ENCODE measurements around the gene ASB10.

ASB10 gene

DNA sequence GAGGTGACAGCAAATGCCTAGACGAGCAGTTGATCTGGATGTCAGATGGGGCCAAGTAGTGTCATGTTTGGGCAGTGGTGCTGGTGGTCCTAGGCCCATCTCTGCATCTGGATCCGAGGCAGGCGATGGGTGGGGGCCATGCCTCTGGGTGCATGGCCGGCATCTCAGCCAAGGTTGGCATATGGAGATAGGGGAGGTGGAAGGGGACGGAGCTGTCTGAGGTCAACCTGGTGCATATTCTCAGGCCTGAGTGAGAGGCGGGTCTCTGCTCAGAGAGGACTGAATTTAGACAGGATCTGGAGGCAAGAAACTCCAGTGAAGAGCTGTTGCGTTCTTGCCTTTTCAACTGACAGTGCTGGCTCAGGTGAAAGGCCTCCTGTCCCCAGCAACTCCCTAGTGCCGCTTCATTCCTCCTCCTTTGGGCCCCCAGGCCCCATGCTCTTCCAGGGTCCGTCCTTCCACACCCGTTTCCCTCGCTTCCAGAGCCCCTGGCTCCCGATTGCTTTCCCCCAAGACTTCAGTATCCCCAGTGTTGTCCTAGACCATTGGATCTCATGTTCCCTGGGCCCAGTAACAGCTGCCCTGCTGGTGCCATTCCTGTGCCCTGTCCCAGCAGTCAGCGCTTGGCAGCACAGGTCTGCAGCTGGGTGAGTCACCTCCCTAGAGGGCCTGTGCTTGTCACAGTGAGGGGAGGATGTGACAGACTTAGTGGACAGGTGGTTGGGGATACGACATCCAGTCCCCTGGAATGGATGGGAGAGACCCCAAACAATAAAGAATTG, 52.1 kb downstream of the ASB10 start:
- no peak for DNase-seq

- no peak for DNase-seq
Measured at GRCh38 chr7:151133986-151134742, 52.9 kb downstream of the ASB10 start.

- DNase-seq = no peak
Measured at GRCh38 chr7:151133266-151133985, 53.6 kb downstream of the ASB10 start.

DNA sequence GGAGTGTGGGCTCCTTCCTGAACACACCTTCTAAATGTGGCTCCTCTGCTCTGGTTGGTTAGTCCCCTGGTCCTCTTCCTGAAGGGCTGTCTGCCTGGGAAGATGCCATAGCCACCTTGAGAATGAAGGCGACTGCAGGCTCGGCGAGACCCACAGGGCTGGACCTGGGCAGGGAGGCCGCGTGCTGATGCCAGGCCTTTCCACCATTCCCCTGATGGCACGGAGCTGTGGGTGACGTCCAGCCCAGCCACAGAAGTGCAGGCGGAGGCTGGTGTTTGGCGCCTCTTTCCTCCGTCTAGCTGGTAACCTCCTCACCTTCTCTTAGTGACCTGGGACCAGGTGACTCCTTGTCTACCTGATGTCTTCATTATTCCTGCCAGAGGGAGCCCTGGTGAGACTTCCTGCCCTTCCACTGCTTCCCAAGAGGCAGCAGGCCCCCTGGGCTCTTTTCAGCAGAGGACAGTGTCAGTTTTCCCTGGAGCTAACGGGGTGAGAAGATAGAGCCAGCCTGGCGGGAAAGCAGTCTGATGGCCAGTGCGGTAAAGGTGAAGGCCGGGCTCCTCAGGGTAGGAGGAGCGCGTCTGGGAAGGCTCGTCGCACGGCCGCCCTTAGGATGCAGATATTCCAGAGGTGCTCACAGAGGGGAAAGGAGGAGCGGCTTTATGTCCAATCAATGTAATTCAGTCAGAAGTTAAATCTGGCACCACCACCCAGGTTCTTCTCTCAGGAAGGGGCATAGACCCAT, 54.4 kb downstream of the ASB10 start:
- no peak for DNase-seq

DNA sequence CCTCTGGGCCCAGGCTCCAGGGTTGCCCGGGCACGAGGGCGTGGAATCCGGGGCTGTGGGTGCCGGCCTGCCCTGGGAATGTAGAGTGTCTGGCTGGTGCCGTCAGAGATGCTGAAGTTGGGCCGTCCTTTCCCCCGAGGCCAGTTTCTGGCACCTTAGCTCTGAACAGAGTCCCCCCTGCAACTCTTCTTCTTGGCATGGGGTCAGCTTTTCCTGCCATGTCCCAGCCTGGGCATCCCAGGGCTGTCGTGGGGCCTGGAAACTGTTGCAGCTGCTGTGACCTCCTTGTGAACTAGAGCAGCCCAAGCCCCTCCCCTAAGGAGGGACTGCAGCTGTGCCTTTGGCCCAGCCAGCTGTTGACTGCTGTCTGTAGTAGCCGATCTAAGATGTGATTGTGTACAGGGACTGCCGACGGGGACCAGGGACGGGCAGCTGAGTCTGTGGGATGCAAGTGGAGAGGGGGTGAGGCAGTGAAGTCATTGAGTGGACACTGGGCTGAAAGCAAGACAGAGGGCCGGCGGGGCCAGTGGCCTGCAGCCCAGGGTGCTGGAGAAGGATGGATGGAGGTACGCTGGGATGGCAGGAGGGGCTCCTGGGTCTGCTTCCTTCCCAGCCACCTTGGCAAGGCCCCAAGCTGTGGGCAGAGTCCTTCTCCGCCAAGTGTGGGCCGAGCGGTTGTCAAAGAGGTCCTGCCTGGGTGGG, 55.3 kb downstream of the ASB10 start:
- DNase-seq = no peak

DNA sequence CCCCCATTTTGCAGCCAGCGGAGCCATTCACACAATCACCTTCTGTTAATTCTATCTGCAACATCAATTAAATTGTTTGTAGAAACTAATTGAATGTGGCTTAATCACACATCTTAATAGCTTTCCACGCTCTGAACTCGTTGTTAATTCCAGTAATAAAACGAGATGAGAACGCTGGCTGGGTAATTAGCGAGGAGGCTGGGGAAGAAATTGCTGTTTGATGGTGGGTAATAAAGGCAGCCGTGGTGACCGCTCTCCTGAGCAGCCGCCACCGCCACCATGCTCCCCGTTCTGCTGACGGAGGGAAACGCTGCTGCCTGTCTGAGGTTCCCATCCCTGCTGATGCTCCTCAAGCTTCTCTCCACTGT, 55.8 kb downstream of the ASB10 start:
- no peak for DNase-seq

DNA sequence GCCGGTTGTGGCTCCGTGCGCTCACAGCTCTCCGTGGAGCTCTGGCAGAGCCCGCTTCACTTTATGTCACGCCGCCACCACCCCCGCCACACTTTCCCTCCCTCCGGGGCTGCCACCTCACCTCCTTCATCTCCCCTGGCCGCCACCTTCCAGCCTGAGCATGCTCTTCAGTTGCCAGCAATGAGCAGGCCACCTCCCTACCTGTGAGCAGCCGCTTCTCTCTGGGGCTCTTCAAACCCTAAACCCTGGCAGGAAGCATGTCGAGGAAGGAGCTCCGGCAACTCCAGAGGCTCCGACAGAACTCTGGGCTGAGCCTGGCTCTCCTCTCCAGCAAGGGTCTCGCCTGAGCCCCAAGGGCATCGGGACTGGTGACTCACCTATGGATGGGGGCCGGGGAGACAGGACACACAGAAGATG, 56.3 kb downstream of the ASB10 start:
- no peak for DNase-seq

DNA sequence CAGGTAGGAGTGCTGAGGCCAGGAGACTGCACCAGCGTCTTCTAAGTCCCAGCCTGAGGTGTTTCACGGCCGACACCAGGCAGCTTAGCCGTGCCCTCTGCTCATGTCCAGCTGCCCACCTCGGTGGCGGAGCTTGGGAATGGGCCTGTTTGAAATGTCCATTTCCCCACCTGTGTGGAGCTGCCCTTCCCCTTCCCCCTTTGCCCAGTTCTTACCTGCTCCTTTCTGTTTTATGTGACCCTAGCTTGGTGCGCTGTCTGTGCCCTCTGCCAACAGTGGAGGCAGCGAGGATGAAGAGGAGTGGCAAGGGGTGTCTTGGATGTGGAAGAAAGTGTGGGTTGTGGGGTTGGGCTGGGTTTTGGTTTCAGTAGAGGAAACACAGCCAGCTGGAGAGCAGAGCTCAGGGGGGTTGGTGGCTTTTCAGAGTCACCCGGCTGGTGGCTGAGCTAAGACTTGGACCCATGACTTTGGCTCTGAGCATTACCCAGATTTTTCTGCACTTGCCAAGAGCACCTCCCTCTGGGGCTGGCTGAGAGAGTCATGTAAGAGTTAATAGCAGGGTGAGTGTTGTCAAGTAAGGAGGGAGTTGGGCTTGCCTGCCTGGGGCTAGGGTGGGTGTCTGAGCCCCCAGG, 57.0 kb downstream of the ASB10 start:
- no peak for DNase-seq

GRCh38 chr7:151129117-151129959, 57.7 kb downstream of the ASB10 start:
- DNase-seq = no peak

- no peak for DNase-seq
Measured at GRCh38 chr7:151128716-151129115, 58.3 kb downstream of the ASB10 start.

- DNase-seq = no peak
Measured at GRCh38 chr7:151128144-151128543, 58.9 kb downstream of the ASB10 start.

- DNase-seq = no peak
Measured at GRCh38 chr7:151126491-151127137, 60.4 kb downstream of the ASB10 start.

GRCh38 chr7:151125846-151126481, 61.1 kb downstream of the ASB10 start:
- no peak for DNase-seq
